Activated CD8-positive, alpha-beta memory T cell treated with anti-CD3 and anti-CD28 coated beads, Interleukin-2, amount 10 ng/mL, durations not matched to agents 7 days and 5 days (primary cell): ENCODE measurements around the gene H1-8. TPM values are rescaled to one million over a fixed set of nuclear protein-coding genes. Genes with fewer than 3 reads are reported as not detected.
"Not testable (repeated sequence)": the region's sequence is repeated elsewhere in the genome, so short reads cannot be mapped to it uniquely, and the experiment has no call there.

Source experiments
- ATAC-seq: fragments of 150-1000 bp; cut with Tn5 transposase; one replicate; pipeline ENCODE4 v1.10.0; 2021; ENCODE audit warnings: moderate library complexity
- CTCF ChIA-PET: fragments of 350-600 bp; sonication (Branson Sonifier 250); formaldehyde crosslinking; loops from one replicate; lab custom pipeline; 2021; ENCODE audit warnings: antibody characterized with exemption; lab: Charles Lee
- DNase-seq: peaks from one replicate; pipeline ENCODE4 v3.0.0-alpha.2; 2020
- H3K27ac Mint-ChIP-seq: one replicate; pipeline ENCODE4 v1.8.0; 2021; ENCODE audit warnings: mild to moderate bottlenecking, mixed read lengths
- H3K27me3 Mint-ChIP-seq: one replicate; pipeline ENCODE4 v1.8.0; 2021; ENCODE audit warnings: mixed read lengths
- H3K36me3 Mint-ChIP-seq: one replicate; pipeline ENCODE4 v1.8.0; 2021; ENCODE audit warnings: mild to moderate bottlenecking, mixed read lengths
- H3K4me1 Mint-ChIP-seq: one replicate; pipeline ENCODE4 v1.8.0; 2021; ENCODE audit warnings: mixed read lengths
- H3K4me3 Mint-ChIP-seq: one replicate; pipeline ENCODE4 v1.8.0; 2021; ENCODE audit warnings: mild to moderate bottlenecking, moderate library complexity, mixed read lengths
- H3K9me3 Mint-ChIP-seq: one replicate; pipeline ENCODE4 v1.8.0; 2022; ENCODE audit warnings: low read depth, mixed read lengths
- total RNA-seq, 2 experiments: library from RNA; stranded (reverse); gene quantifications; one replicate each; pipeline ENCODE4 v1.2.3, GENCODE V29; 2021

Gene H1-8, protein sequence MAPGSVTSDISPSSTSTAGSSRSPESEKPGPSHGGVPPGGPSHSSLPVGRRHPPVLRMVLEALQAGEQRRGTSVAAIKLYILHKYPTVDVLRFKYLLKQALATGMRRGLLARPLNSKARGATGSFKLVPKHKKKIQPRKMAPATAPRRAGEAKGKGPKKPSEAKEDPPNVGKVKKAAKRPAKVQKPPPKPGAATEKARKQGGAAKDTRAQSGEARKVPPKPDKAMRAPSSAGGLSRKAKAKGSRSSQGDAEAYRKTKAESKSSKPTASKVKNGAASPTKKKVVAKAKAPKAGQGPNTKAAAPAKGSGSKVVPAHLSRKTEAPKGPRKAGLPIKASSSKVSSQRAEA
- not detected for total RNA-seq

DNA sequence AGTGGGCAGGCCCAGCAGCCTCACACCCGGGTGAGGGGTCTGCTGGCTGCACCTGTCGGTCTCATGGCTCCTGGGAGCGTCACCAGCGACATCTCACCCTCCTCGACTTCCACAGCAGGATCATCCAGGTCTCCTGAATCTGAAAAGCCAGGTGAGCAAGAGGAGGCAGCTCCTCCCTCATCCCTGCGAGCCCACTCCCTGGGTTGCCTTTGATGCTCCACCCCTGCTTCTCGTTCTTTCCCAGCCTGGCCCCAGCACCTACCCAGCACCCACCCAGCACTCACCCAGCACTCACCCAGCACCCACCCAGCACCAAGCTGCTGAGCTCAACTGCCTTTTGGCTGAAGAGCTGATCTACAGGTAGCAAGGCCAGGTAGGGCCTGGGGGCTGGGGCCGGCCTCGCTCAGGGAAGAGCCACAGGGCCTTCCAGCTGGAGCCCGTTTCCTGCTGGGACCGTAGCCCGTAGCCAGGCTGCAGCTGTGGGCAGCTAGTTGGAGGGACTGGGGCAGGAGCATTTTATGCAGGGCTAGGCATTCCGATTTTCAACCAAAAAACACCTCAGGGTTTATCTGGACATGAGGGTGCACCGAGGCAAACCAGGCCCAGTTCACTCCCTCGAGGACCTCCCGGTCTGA, at the start of gene H1-8:
Gene H1-8 (plus strand): TSS at position 20 of the 635 bp plus-strand sequence. CDS start 44 bp downstream, at position 64.
- DNase-seq (no peak), ATAC-seq (no peak)
- CTCF ChIA-PET = interaction anchor here (1.2 kb wide), 1 partner anchor 53 kb away, joined by 3 read pairs; no protein-coding TSS in a partner anchor
- H3K4me1 Mint-ChIP-seq = no peaks in the 10 kb centered on the region
- H3K27me3 Mint-ChIP-seq = no peaks in the 10 kb centered on the region
- H3K4me3 Mint-ChIP-seq = no peak within 1 kb of the TSS
- no peaks in the 10 kb centered on the region for H3K9me3 Mint-ChIP-seq
- no peak within 1 kb of the TSS for H3K27ac Mint-ChIP-seq
- H3K36me3 Mint-ChIP-seq = no peaks in the 10 kb centered on the region

DNA sequence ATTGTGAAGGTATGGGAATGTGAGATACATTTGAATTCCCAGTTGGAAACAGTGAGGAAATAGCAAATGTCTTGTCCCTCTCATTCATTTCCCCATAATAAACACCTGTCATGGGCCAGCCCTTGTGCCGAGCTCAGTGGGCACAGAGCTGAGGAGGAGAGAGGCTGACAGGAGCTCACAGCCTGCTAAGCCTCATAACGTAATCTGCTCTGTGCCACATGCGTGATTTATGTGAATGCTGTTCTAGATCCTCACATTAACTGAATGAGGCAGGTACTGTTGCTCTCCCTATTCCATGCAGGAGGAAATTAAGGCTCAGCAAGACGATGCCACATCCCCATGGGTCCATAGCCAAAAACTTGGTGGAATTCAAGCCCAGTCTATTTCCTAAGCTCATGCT, 49.8 kb upstream of the H1-8 start:
- Mint-ChIP-seq H3K9me3 (no peaks in the 10 kb centered on the region), H3K4me3 (no peak overlapping the region), H3K36me3 (no peaks in the 10 kb centered on the region), H3K4me1 (no peaks in the 10 kb centered on the region), H3K27ac (no peak overlapping the region), H3K27me3 (no peaks in the 10 kb centered on the region)
- CTCF ChIA-PET = interaction anchor here (1.0 to 1.5 kb wide), 2 partner anchors 18 to 24 kb away, joined by 3 read pairs; no protein-coding TSS in a partner anchor
- DNase-seq (no peak), ATAC-seq (no peak)

DNA sequence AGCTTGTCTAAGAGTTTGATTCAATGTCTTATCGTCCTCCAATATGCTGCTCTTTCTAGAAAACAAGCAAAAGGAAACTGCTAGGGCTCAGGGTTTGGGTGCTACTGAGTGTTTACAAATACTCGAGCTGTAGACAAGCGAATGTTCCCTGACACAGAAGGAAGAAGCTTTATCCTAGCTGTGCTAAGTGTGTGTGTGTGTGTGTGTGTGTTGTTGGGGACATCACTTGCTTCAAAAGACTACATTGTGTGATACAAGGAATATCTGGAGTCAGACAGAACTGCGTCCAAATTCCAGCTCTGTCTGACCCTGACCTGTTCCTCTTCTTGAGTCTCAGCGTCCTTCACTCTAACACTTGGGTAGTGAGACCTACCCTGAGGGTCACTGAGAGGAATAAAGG, 48.5 kb upstream of the H1-8 start:
- H3K4me1 Mint-ChIP-seq, ATAC-seq, H3K36me3 Mint-ChIP-seq, H3K9me3 Mint-ChIP-seq, H3K27ac Mint-ChIP-seq, CTCF ChIA-PET, H3K4me3 Mint-ChIP-seq, DNase-seq, H3K27me3 Mint-ChIP-seq: not testable (repeated sequence)

DNA sequence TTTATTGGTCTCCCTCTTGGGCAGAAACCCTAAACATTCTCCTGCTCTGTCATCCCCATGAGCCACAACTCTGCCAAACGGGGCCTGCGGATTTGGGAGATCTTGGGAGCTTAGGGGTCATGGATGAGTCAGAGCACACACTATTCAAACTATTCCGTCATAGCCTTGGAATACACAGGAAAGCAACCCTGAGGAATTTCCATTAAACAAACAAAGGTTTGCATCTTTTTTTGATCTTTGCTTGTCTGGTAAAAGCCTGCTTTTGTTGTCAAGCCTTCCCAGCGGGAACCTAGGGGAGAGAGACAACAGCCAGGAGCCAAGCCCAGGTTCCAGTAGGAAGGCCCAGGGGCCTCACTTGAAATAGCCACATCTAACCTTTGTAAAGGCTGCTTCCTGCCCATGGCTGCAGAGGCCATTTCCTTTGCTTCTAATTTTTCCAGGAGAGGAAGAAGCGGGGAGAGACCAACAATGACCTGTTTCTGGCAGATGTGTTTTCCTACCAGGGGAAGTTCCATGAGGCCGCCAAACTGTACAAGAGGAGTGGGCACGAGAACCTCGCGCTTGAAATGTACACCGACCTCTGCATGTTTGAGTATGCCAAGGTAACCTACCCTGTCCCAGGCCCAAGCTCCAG, 47.9 kb upstream of the H1-8 start:
- H3K4me3 Mint-ChIP-seq, CTCF ChIA-PET, H3K27me3 Mint-ChIP-seq, DNase-seq, H3K36me3 Mint-ChIP-seq, H3K9me3 Mint-ChIP-seq, H3K27ac Mint-ChIP-seq, H3K4me1 Mint-ChIP-seq, ATAC-seq: not testable (repeated sequence)

DNA sequence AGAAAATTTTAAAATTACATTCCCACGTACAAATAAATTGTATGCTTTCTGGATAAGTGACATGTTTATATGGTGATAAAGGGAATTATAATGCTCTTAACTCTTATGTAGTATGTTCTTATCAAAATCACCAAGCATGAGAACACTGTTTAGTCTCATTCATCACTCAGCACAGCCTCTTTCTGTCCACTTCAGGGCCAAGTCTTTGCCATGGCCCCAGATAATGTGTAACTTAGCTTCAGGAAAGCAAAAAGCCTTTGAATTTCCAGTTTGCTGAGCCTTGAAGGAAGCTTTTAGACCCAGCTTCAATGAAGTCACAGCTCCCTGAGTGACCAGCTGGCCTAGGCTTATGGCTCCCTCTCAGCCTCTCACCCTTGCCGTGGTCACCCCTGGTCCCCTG, 45.1 kb upstream of the H1-8 start:
- H3K9me3 Mint-ChIP-seq, DNase-seq, H3K36me3 Mint-ChIP-seq, H3K27ac Mint-ChIP-seq, H3K4me1 Mint-ChIP-seq, H3K4me3 Mint-ChIP-seq, CTCF ChIA-PET, H3K27me3 Mint-ChIP-seq, ATAC-seq: not testable (repeated sequence)

DNA sequence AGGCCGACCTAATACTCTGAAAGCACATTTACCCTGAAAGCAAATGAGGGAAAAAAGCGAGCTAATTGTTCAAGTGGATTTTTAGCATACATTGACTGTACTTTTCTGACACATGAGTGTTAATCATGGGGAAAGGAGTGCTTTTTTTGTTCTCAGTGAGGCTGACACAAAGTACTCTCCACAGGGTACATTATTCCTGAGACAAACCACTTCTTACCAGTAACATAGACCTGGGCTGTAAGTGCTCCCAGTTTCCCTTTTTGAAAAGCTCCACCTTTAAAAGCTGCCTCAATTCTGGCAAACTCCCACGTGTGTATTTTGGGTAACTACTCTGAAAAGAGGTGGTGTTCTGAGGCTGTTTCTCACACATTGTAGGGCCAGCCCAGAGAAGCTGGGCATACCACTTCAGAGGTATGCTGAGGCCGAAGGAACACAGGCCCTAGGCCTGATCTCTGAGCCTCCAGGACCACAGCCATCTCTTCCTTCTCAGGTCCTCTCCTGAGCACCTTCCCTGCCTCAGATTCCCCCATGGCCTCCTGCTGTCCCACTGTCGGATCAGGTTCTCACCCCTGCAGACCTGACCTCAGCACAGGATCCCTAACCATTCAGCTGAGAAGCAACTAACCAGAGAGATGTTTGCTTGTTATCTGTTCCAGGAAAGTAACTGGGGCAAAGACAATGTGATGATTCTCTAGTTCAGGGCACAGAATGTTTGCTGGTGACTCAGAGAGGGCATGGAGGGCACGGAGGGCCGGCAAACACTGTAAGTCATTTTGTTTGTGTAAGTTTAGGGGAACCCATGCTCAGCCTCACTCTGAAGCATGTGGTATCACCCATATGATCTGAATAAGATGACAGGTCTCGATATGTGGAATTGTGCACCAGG, 44.1 kb upstream of the H1-8 start:
- DNase-seq, H3K4me1 Mint-ChIP-seq, H3K36me3 Mint-ChIP-seq, CTCF ChIA-PET, H3K27ac Mint-ChIP-seq, ATAC-seq, H3K4me3 Mint-ChIP-seq, H3K27me3 Mint-ChIP-seq, H3K9me3 Mint-ChIP-seq: not testable (repeated sequence)

DNA sequence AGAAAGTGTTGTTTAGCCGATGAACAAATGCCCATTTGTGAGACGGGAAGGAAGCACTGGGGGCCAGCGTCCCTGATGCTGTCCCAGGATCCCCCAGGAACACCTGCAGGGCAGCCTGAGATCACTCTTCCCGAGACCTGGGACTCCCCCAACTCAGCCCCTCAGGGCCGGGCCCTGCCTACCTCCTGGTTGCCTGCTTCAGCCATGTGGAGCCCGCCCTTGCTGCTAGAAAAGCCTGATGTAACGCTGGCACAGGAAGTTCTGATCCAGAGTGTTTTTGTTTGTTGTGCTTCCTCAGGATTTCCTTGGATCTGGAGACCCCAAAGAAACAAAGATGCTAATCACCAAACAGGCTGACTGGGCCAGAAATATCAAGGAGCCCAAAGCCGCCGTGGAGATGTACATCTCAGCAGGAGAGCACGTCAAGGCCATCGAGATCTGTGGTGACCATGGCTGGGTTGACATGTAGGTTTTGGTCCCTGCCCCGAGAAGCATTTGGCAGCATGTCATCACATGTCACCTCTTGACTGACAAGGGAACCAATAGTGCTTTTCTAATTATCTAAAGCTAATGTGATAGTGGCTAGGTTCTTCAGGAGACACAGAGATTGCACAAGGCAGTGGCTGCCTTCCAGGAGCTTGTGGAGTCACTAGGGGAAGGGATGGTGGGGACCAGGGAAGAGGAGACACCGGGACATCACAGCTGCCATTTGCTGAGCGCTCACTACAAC, 43.2 kb upstream of the H1-8 start:
- H3K4me1 Mint-ChIP-seq, DNase-seq, H3K27me3 Mint-ChIP-seq, ATAC-seq, H3K4me3 Mint-ChIP-seq, H3K36me3 Mint-ChIP-seq, CTCF ChIA-PET, H3K9me3 Mint-ChIP-seq, H3K27ac Mint-ChIP-seq: not testable (repeated sequence)

DNA sequence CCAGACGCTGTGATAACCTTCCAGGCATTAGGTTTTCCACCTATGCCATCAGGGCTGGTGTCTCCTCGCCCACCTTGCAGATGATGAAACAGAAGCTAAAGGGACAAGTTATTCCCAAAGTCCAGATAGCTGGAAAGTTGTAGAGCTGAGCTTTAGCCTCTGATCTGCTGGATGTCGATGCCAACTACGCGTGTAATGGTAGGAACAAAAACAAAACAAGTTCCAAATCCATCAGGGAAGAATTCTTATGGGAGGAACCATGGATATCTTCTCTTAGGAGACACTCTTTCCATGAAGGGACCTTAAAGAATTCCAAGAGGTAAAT, 42.7 kb upstream of the H1-8 start:
- no peaks in the 10 kb centered on the region for H3K9me3 Mint-ChIP-seq
- no peak overlapping the region for H3K4me3 Mint-ChIP-seq
- H3K4me1 Mint-ChIP-seq = no peaks in the 10 kb centered on the region
- DNase-seq = no peak
- H3K27me3 Mint-ChIP-seq = no peaks in the 10 kb centered on the region
- H3K36me3 Mint-ChIP-seq = no peaks in the 10 kb centered on the region
- CTCF ChIA-PET = no interaction called here
- ATAC-seq = no peak
- H3K27ac Mint-ChIP-seq = no peak overlapping the region

DNA sequence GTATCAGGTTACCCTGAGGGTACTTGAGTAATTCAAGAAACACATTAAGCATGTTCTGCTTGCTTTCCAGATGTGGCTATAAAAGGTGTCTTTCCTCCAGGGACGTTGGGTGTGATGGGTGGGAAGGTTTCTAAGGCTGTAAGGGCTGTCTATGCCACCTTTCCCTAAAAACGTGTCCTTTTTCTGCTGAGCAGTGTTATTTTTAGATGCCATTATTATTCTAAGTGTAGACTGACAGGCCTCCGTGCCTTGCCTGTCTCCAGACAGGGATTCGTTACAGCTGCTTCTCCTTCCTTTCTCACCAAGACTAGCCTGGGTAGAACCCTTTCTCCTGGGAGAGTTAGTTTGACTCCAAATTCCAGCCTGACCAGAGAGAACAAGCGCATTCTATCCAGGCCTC, 41.3 kb upstream of the H1-8 start:
- CTCF ChIA-PET = no interaction called here
- Mint-ChIP-seq H3K27ac (no peak overlapping the region), H3K4me3 (no peak overlapping the region), H3K36me3 (no peaks in the 10 kb centered on the region), H3K9me3 (no peaks in the 10 kb centered on the region), H3K27me3 (no peaks in the 10 kb centered on the region), H3K4me1 (no peaks in the 10 kb centered on the region)
- DNase-seq = no peak
- ATAC-seq = no peak

DNA sequence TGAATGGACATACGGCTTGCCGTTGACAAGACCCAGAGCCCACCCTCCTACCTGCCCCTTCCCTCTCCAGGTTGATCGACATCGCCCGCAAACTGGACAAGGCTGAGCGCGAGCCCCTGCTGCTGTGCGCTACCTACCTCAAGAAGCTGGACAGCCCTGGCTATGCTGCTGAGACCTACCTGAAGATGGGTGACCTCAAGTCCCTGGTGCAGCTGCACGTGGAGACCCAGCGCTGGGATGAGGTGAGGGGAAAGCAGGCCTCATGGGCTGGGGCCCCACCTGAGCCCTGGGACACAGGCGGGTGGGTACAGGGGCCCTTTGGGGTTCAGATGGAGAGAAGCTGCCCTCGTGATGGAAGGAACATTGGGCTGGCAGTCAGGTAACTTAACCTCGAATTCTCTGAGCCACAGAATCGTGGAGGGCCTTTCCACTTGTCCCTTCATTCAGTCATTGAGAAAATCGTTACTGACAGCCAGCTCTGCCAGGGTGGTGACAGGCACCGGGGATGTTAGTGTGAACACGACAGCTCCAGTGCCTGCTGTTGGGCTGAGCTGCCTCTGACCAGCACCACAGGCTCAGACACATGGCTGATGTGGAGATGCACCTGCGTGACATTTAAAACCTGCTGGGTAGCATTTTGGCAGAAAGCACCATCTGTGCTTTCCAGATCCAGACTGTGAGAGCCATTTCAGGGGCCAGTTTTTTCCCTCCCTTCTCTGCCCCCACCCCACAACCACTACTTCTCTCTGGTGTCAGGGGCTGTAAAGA, 40.1 kb upstream of the H1-8 start:
- H3K27me3 Mint-ChIP-seq = no peaks in the 10 kb centered on the region
- ATAC-seq (no peak), DNase-seq (no peak)
- H3K4me1 Mint-ChIP-seq = no peaks in the 10 kb centered on the region
- H3K9me3 Mint-ChIP-seq = no peaks in the 10 kb centered on the region
- H3K27ac Mint-ChIP-seq = no peak overlapping the region
- no peaks in the 10 kb centered on the region for H3K36me3 Mint-ChIP-seq
- CTCF ChIA-PET = no interaction called here
- H3K4me3 Mint-ChIP-seq = no peak overlapping the region

DNA sequence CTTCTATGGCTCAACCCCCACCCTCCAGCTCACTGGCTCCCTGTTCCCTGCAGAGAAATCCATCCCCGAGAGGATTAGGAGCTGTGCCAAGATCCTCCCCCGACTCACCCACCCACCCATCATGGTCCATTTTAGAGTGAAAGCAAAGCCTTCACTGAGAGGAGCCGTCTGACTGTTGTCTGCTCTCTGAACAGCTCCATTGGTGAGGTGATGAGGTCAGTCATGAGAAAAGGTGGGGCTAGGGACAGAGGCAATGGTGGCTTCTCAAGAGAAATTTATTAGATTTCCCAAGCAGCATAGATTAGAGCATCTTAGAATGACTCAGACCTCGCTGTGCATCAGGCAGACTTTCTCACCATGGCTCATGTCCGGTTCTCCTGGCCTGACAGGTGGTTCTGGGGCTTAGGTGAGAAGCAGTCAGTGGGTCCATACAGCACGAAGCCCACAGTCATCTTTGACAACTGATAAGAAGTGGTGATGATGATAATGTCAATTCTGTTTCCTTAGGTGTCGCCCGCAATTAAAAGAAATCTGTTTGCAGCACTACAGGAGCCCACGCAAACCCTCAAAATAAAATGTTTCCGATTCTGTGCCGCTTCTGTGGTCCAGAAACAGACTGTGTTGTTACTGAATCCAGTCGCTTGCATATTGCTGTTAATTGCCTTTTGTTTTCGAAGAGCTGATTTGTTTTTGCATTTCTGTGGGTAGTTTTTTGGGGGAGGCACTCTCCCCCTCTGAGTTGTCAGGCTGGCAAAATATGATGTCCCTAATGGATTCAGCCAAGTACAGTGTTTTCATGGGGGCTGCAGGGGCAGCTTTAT, 39.3 kb upstream of the H1-8 start:
- CTCF ChIA-PET = no interaction called here
- Mint-ChIP-seq H3K4me3 (no peak overlapping the region), H3K9me3 (no peaks in the 10 kb centered on the region), H3K27me3 (no peaks in the 10 kb centered on the region), H3K4me1 (no peaks in the 10 kb centered on the region), H3K36me3 (no peaks in the 10 kb centered on the region), H3K27ac (no peak overlapping the region)
- DNase-seq = no peak
- no peak for ATAC-seq
